K562 (cell line): Measurements from ENCODE around the gene TCF4. TPM values are rescaled to one million over a fixed set of nuclear protein-coding genes. Genes with fewer than 3 reads are reported as not detected.

Source experiments
- CBFB ChIP-seq: sonication (generic); formaldehyde crosslinking; IDR thresholded peaks from 2 replicates; pipeline ENCODE4 v1.4.0; 2020; ENCODE audit warnings: mild to moderate bottlenecking, missing genetic modification reagents
- KLF6 ChIP-seq: fragments of 250-450 bp; sonication (Bioruptor Pico); IDR thresholded peaks from 2 replicates; pipeline ENCODE4 v1.4.0; 2020; ENCODE audit warnings: mild to moderate bottlenecking, moderate library complexity, borderline replicate concordance
- NR1H2 ChIP-seq: sonication (generic); formaldehyde crosslinking; IDR thresholded peaks from 2 replicates; pipeline ENCODE4 v1.4.0; 2020; ENCODE audit warnings: mild to moderate bottlenecking, missing genetic modification reagents
- RAD51 ChIP-seq: fragments of 450-650 bp; IDR thresholded peaks from 2 replicates; pipeline ENCODE4 v1.7.1; 2016; ENCODE audit warnings: low read depth, mild to moderate bottlenecking, borderline replicate concordance
- SP2 ChIP-seq: IDR thresholded peaks from 2 replicates; pipeline ENCODE4 v1.6.1; 2011; ENCODE audit warnings: mild to moderate bottlenecking, low read depth, low read length, moderate library complexity; ENCODE audit not compliant: poor library complexity, severe bottlenecking; ENCODE audit errors: extremely low read depth
- polyA plus RNA-seq, 8 experiments: library from polyadenylated mRNA; depleted of rRNA in 4 of 8; stranded (reverse) in 5 of 8; unstranded in 3 of 8; fragments of >200 nt; fragmentation: Nextera tagmentation in 2 of 8; fragmentation: Illumina TruSeq in 1 of 8; extraction: Ambion mirVana in 2 of 8; extraction: Trizol in 1 of 8; gene quantifications; 2 replicates each; pipeline versions ENCODE4 v1.2.1 to v1.2.3, GENCODE V29; 2011 to 2014; ENCODE audit warnings: inconsistent platforms in 1 of 8, missing spikeins in 1 of 8
- total RNA-seq, 7 experiments: library from RNA; depleted of rRNA in 6 of 7; stranded (reverse); fragments of >200 nt in 6 of 7; fragmentation: Illumina TruSeq in 2 of 7; extraction: Trizol in 2 of 7; gene quantifications; 2 replicates each; pipeline versions ENCODE4 v1.2.1 to v1.2.3, GENCODE V29; 2011 to 2021; ENCODE audit warnings: low replicate concordance in 1 of 7
- TF ChIP-seq, protein P1 (sequence below), 2 experiments: fragments of 450-650 bp in 1 of 2; sonication (generic) in 1 of 2; formaldehyde crosslinking in 1 of 2; IDR thresholded peaks; 2 replicates each; pipeline versions ENCODE4 v1.7.1 to v1.9.0; 2016 to 2022; ENCODE audit warnings: inconsistent platforms in 1 of 2, mild to moderate bottlenecking in 1 of 2, missing genetic modification reagents in 1 of 2
- TF ChIP-seq, protein P2 (sequence below), 3 experiments: fragments of 200-800 bp in 1 of 3; fragments of 250-450 bp in 1 of 3; fragments of 450-650 bp in 1 of 3; sonication (Bioruptor Pico) in 1 of 3; sonication (Bioruptor generic) in 1 of 3; formaldehyde crosslinking in 1 of 3; IDR thresholded peaks; 2 replicates each; pipeline versions ENCODE4 v1.6.1 to v1.8.0; 2016 to 2022; ENCODE audit warnings: mild to moderate bottlenecking in 2 of 3, missing genetic modification characterization in 2 of 3, missing compliant biosample characterization in 1 of 3, moderate library complexity in 1 of 3

TCF4 gene
- total and polyA plus RNA-seq, 9 of the 15 experiments (the other 6 are each of a cell fraction or from before 2014, with no cell fraction given): 4.8 to 24.7 (median 15.2) TPM

GRCh38 chr18:55247032-55247431 lies 341.0 kb downstream of the TCF4 start (continued):
- TF ChIP-seq, protein P1, sequence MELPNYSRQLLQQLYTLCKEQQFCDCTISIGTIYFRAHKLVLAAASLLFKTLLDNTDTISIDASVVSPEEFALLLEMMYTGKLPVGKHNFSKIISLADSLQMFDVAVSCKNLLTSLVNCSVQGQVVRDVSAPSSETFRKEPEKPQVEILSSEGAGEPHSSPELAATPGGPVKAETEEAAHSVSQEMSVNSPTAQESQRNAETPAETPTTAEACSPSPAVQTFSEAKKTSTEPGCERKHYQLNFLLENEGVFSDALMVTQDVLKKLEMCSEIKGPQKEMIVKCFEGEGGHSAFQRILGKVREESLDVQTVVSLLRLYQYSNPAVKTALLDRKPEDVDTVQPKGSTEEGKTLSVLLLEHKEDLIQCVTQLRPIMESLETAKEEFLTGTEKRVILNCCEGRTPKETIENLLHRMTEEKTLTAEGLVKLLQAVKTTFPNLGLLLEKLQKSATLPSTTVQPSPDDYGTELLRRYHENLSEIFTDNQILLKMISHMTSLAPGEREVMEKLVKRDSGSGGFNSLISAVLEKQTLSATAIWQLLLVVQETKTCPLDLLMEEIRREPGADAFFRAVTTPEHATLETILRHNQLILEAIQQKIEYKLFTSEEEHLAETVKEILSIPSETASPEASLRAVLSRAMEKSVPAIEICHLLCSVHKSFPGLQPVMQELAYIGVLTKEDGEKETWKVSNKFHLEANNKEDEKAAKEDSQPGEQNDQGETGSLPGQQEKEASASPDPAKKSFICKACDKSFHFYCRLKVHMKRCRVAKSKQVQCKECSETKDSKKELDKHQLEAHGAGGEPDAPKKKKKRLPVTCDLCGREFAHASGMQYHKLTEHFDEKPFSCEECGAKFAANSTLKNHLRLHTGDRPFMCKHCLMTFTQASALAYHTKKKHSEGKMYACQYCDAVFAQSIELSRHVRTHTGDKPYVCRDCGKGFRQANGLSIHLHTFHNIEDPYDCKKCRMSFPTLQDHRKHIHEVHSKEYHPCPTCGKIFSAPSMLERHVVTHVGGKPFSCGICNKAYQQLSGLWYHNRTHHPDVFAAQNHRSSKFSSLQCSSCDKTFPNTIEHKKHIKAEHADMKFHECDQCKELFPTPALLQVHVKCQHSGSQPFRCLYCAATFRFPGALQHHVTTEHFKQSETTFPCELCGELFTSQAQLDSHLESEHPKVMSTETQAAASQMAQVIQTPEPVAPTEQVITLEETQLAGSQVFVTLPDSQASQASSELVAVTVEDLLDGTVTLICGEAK (IDR thresholded peaks at IDR 0.05): no peak
- TF ChIP-seq, protein P1 (CRISPR knock-in tag; IDR thresholded peaks at IDR 0.05): no peak
- no peak for TF ChIP-seq KLF6 (CRISPR knock-in tag)
- no peak for TF ChIP-seq RAD51
- no peak for TF ChIP-seq SP2
- TF ChIP-seq, protein P2, sequence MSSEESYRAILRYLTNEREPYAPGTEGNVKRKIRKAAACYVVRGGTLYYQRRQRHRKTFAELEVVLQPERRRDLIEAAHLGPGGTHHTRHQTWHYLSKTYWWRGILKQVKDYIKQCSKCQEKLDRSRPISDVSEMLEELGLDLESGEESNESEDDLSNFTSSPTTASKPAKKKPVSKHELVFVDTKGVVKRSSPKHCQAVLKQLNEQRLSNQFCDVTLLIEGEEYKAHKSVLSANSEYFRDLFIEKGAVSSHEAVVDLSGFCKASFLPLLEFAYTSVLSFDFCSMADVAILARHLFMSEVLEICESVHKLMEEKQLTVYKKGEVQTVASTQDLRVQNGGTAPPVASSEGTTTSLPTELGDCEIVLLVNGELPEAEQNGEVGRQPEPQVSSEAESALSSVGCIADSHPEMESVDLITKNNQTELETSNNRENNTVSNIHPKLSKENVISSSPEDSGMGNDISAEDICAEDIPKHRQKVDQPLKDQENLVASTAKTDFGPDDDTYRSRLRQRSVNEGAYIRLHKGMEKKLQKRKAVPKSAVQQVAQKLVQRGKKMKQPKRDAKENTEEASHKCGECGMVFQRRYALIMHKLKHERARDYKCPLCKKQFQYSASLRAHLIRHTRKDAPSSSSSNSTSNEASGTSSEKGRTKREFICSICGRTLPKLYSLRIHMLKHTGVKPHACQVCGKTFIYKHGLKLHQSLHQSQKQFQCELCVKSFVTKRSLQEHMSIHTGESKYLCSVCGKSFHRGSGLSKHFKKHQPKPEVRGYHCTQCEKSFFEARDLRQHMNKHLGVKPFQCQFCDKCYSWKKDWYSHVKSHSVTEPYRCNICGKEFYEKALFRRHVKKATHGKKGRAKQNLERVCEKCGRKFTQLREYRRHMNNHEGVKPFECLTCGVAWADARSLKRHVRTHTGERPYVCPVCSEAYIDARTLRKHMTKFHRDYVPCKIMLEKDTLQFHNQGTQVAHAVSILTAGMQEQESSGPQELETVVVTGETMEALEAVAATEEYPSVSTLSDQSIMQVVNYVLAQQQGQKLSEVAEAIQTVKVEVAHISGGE (CRISPR knock-in tag; IDR thresholded peaks at IDR 0.05): no peak
- TF ChIP-seq CBFB (CRISPR knock-in tag): no peak
- TF ChIP-seq NR1H2 (CRISPR knock-in tag): no peak
